Limb (tissue), 2 donors: ENCODE results near the gene ACE.

Experiments used
- DNase-seq, 2 donors: peaks; one replicate each; pipeline ENCODE4 v3.0.0-alpha.2; 2016; ENCODE audit errors: extremely low spot score in 2 of 2

Gene ACE

GRCh38 chr17:63534816-63535455 is 58.1 kb downstream of the ACE start:
- DNase-seq: no peak

GRCh38 chr17:63535640-63536039 is 58.8 kb downstream of the ACE start:
- no peak for DNase-seq

DNA sequence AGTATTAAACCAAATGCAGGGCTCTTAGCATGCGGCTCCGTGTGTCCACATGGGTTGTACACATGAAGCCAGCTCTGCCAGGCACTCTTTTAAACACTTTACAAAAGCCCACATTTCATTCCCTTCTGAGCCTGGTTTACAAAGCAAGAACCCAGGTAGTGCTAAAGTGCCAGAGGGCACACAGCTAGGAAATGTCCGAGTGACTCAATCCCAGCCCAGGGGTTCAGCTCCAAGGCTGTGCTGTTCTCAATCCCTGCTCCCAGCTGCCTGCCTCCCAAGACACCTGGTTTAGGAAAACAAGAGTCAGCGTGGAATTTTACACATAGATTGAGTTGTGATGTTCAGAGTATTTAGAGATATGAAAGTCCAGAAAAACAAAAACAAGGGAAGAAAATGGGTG is 60.1 kb downstream of the ACE start:
- DNase-seq: no peak

DNA sequence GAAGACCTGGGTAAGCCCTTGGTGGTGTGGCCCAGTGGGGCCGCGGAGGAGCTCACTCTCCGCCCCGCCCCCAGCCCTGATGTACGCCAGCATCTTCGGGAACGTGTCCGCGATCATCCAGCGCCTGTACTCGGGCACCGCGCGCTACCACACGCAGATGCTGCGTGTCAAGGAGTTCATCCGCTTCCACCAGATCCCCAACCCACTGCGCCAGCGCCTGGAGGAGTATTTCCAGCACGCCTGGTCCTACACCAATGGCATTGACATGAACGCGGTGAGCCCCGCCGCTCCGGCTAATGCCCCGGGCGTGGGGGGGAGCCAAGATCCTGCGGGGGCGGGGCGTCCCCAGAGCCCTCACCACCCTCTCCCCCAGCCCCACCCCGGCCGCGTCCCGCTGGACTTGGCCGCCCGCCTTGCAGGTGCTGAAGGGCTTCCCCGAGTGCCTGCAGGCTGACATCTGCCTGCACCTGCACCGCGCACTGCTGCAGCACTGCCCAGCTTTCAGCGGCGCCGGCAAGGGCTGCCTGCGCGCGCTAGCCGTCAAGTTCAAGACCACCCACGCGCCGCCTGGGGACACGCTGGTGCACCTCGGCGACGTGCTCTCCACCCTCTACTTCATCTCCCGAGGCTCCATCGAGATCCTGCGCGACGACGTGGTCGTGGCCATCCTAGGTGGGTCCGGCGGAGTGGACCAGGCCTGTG is 61.3 kb downstream of the ACE start:
- peak in 1 of 2 donors; percentile 46 for DNase-seq

GRCh38 chr17:63538693-63539595 is 62.1 kb downstream of the ACE start:
- no peak for DNase-seq

- DNase-seq: no peak
Measured at GRCh38 chr17:63540590-63540989, 63.7 kb downstream of the ACE start.

DNA sequence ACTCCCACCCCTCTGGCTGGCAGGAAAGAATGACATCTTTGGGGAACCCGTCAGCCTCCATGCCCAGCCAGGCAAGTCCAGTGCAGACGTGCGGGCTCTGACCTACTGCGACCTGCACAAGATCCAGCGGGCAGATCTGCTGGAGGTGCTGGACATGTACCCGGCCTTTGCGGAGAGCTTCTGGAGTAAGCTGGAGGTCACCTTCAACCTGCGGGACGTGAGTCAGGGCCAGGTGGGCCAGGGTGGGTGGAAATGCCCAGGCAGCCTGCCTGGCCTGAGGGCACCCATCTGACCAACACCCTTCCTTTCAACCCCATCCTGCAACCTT is 65.3 kb downstream of the ACE start:
- no peak for DNase-seq

DNA sequence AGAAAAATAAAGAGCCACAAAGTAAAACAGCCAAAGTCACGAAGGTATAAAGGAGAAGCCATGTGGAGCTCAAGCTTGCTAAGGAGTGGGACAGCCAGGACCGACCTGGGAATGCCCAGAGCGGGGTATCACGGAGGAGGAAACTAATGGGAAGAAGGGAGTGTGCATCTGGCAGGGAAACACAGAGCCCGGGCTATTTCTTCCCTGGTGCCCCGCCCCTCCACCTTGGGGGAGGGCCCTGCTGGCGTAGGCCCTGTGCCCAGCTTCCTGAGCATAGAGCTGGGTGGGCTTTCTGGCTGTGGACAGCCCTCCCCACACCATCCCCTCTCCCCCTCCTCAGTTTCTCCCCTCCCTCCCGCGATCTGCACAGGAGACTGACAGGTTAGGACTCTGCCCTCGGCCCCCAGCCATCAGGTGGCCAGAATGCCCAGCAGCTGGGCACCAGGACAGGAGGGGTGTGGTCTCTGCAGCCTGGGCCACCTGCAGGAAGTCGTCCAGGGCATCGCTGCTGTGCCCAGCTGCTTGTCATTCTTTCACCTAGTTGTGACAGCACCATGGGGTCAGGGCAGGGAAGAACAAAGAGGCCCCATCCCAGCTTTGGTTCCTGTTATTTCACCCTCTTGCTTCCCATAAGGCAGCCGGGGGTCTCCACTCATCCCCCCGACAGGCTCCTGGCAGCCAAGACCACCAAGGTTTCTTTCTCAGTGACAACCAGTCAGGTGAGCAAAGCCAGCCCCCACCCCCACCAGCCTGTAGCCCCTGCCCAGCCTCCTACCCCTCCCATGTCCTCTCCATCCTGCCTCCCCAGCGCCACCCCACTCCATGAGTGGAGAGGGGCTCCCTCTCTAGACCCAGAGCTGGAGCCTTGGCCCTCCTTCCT is 66.3 kb downstream of the ACE start:
- no peak for DNase-seq

DNA sequence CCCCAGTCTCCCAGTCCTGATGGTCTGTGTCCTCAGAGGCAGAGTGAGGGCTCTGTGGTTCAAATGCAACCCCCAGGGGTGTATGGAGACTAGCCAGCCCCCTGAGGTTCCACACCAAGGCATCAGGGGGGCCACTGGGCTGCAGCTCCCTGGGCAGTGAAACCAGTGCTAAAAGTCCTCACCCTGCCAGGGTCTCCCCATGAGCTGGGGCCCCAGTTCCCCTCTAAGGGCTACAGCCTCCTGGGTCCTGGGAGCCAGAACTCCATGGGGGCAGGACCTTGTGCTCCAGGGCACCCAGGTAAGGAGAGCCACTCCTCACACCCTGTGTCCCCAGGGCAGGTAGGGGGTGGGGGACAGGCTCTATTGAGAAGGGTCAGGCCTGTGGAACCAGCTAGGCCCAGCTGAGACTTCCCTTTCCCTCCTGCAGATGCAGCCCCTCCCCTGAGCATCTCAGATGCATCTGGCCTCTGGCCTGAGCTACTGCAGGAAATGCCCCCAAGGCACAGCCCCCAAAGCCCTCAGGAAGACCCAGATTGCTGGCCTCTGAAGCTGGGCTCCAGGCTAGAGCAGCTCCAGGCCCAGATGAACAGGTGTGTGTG is 67.1 kb downstream of the ACE start:
- no peak for DNase-seq

DNA sequence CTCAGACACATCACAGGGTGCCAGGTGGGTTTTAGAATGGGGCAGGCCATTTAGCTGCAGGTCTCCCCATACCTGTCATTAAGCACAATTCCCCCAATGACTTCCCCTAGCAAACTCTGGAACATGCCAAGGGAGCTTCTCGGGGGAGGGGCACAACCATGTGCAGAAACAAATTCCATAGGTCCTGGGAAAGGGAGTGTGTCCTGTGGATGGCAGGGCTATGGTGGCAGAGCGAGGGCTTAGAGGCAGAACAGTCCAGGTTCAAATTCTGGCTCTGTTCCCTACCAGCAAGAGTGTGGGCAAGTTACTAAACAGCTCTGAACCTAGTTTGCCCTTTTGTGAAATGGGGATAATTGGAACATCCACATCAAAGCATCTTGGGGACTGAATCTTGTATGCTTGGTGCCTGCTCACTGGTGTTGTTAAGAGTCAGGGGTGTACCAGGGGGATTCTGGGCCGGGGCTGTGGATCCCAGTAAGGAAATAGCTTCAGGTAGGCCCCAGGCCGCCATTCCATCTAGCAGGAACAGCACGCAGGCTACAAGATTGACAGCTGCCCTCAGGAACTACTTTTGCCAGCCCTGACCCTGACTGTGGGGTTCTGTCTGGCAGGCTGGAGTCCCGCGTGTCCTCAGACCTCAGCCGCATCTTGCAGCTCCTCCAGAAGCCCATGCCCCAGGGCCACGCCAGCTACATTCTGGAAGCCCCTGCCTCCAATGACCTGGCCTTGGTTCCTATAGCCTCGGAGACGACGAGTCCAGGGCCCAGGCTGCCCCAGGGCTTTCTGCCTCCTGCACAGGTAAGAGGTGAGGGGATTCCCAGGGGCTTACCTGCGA is 67.8 kb downstream of the ACE start:
- no peak for DNase-seq

- DNase-seq: no peak
Measured at GRCh38 chr17:63546308-63547082, 69.6 kb downstream of the ACE start.

DNA sequence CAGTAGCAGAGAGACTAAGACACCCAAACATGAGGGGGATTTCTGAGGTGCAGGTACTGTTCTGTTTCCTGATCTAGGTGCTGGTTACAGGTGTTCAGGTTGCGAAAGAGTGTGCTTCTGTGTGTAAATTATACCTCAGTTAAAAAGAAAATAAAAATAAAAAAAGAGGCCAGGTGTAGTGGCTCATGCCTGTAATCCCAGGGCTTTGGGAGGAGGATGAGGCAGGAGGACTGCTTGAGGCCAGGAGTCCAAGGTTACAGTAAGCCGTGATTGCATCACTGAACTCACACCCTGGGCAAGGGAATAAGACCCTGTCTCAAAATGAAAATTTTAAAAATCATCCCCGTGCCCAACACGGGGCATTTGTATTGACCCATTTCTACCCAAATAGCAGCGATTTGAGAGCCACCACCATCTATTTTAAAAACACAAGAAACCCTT is 70.2 kb downstream of the ACE start:
- DNase-seq: no peak
